ENCODE measurements around the gene DCLK1.

DCLK1 gene

GRCh38 chr13:36055366-36055765 lies 75.8 kb downstream of the DCLK1 start:
- DNase-seq (ENCODE audit: insufficient read length, low spot score): no peak

GRCh38 chr13:36054041-36054440 lies 77.1 kb downstream of the DCLK1 start:
- no peak for DNase-seq (ENCODE audit: insufficient read length, low spot score)
- no peak for FAIRE-seq

More at GRCh38 chr13:36055366-36055765, 75.8 kb downstream of the DCLK1 start:
- no peak for FAIRE-seq

GRCh38 chr13:36051082-36051481 lies 80.1 kb downstream of the DCLK1 start:
- DNase-seq (ENCODE audit: insufficient read length, low spot score) (no peak), FAIRE-seq (no peak)

DNA sequence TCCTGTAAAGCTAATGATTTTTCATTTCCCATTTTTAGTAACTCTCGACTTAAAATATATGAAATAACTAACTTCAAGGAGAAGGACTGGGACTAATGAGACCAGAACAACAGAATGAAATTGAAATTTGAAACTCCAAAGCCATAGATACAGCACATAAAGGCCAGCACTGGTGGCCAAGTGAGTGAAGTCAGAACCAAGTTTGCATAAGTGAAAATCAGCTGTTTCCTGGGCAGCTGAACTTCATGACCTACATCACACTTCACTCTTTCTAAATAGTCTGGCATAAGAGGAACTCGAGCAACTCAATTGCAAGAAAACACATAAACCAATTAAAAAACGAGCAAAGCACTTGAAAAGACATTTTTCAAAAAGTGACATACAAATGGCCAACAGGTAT lies 84.5 kb downstream of the DCLK1 start:
- DNase-seq (ENCODE audit: insufficient read length, low spot score) (no peak), FAIRE-seq (no peak)

DNA sequence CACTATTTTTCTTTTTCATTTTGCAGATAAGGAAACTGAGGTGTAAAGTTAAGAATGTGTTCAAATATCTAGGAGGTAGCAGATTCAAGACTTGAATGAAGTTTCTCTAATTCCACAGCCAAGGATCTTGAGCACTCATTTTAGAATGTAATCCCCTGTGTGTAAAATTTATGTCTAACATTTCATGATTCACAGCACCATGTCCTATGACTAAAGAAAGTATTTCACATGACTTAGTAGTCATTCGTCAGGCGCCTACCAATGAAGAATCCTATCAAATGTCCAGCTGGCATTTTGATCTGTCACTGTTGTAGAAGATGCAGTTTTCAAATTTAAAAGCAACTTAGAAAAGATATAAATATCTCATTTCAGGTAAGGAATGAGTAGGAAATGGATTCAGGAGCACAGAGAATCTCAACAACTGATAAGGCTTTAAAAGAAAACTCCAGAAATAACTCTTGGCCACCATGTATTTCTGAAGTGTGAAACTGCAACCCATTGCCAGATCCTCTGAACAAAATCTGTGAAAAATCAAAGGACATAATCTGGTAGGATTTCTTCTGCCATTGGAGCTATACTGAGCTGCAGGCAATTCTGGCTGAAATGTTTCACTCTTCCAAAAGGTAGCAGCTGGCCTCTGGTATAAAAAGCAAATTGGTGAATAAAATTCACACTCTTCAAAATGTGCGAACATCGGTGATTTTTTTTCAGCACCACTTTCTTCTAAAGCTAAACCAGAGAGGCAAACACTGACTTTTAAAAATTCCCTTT lies 92.2 kb downstream of the DCLK1 start:
- no peak for FAIRE-seq

GRCh38 chr13:36033035-36033434 lies 98.1 kb downstream of the DCLK1 start:
- no peak for FAIRE-seq

More for the DNA sequence above, 92.2 kb downstream of the DCLK1 start:
- no peak for DNase-seq (ENCODE audit: insufficient read length, low spot score)

DNA sequence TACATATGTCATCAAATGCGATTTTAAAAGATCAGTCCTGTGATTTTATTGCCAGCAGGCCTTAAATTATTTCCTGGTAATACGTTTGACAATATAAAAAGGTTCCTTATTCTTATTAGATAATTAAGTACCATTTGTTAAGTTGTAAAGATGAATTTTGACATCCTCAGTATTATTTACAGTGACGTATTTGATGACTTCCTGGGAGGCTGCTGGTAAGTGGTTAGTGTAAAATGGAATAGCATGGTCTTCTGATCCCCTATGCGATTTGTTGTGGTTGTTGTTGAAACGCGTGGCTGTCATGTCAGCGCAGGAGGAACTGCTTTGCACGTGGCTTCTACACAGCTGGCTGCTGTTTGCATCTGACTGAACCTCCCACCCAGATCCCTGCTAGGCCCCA lies 99.7 kb downstream of the DCLK1 start:
- no peak for FAIRE-seq

More at GRCh38 chr13:36033035-36033434, 98.1 kb downstream of the DCLK1 start:
- no peak for DNase-seq (ENCODE audit: insufficient read length, low spot score)

DNA sequence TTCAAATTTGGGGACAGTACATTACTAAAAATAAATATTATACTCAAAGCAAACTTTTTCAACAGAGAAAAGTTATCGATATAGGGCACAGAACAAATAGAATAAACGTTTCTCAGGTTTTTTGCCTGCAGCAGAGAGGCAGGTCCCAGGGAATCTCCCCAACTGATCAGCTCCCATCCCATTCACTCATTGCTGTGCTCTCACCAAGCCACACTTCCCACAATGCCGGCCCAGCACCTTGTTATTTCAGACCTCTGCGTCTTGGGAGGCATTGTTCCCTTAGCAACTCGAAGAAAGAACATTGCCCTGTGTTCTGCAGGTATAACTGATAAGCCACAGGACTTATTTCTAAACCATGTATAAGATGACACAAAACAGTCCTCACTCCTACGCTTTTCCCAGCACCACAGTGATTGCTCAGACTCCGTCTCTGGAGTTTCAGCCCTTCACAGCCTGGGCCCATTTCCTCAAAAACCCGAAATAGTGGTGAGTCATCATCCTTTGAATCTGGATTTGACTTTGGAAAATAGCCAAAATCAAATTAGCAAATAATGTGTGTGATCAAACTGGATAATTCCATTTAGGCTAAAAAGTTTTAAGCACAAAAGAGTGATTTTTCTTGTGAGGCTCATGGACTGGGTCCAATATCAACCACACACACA lies 100.4 kb downstream of the DCLK1 start:
- DNase-seq (ENCODE audit: insufficient read length, low spot score) (no peak), FAIRE-seq (no peak)

More for the DNA sequence above, 99.7 kb downstream of the DCLK1 start:
- DNase-seq (ENCODE audit: insufficient read length, low spot score): no peak

DNA sequence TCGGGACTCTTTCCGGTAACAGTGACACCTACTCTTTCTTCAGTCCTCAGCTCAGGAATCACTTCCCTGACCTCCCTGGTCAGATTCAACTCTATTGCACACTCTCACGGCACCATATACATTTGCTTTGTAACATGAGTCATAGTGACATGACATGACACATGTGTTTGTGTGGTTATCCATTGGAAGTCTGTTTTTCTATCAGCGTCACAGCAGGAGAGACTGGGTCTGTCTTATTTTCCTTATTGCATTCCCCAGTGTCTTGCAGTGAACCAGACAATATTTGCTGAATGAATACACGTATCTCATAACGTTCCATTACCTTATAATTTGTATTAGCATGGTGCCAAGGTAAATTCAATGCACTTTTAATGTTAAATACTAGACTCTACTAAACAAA lies 102.0 kb downstream of the DCLK1 start:
- FAIRE-seq: no peak
- DNase-seq (ENCODE audit: insufficient read length, low spot score): no peak

DNA sequence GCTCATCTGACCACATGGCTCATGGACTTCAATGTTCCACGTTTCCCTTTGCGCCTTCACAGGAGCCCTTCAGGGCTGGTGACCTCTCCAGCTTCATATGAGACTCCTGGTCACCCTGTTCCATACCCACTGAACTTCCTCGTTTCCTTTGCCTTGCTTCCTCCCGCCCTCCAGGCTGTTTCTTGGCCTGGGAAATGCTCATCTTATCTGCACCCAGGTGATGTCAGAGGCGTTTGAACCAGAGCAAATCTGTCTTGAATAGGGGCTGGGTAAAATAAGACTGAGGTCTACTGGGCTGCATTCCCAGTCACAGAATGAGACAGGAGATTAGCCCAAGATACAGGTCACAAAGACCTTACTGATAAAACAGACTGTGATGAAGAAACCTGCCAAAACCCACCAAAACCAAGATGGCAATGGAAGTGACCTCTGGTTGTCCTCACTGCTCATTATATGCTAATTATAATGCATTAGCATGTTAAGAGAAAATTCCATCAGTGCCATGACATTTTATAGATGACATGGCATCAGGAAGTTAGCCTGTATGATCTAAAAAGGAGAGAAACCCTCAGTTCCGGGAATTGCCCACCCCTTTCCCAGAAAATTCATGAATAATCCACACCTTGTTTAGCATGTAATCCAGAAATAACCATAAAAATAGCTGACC lies 102.7 kb downstream of the DCLK1 start:
- no peak for FAIRE-seq

GRCh38 chr13:36026531-36026930 lies 104.7 kb downstream of the DCLK1 start:
- no peak for FAIRE-seq
- no peak for DNase-seq (ENCODE audit: insufficient read length, low spot score)

More for the DNA sequence above, 102.7 kb downstream of the DCLK1 start:
- DNase-seq (ENCODE audit: insufficient read length, low spot score): no peak

DNA sequence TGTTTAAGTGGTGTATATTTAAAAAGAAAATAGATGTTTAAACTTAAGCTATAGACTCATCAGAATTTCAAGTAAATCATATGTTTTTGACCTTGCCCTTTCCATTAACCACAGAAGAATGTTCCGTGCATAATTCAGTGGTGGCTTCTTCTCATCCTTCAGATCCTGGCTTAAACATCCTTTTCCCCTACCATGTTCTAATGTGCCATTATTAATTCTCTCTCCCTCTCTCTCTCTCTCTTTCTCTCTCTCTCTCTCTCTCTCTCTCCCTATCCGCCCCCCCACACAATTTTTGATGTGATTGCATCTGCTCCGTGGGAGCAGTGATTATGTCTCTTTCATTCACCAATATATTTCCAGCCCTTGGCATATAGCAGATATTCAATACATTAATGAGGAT lies 116.4 kb downstream of the DCLK1 start:
- DNase-seq (ENCODE audit: insufficient read length, low spot score) (no peak), FAIRE-seq (no peak)

DNA sequence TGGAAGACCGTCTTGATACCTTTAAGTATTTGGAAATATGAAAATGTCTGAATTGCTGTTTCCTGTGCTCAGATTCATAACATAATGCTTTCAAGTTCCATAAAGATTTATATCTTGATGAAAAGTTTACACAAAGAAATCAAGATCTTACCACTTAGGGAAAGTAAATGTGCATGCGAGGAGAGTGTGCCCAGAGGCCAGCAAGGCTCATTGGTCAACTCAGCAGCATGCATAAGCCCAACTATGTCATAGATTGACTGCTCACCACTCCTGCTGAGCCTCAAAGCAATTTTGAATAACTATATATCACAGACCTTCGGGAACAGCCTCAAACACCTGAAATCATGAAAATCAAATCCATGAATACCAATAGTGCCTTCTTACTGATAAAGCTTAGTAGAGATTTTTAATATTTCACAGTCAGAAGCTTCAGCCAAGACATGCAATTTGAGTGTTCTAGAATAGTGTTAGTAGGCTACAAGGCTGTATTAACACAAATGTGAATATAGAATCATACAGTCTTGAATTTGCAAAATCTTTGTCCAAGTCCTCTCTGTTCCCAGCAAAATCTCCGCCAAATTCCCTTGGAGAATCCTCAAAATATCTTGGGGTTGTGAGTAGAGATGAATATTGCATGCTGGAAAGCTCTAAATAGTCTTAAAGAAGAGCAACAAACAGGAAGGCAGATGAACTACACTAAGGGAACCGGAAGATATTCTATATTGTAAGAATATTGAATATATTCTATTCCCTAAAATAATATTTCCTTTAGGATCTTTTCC lies 124.1 kb downstream of the DCLK1 start:
- FAIRE-seq (no peak), DNase-seq (ENCODE audit: insufficient read length, low spot score) (no peak)

DNA sequence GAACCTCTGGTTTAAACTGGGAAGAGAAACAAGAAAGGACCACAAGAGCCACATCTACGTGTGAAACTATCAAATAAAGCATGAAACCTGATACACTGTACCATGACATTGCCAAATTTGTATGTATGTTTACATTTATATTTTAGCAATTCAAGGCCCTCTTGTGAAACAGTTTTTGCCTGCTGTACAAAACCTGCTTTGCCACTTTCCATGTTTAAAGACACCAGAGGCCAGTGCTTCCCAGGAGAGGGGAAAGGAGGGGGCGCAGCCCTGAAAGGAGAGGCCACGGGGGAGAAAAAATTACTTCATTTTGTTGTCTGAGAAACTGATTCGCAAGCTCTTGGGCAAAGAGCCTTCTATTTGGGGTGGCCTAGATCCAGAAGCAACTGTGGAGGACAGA lies 124.8 kb downstream of the DCLK1 start:
- FAIRE-seq (no peak), DNase-seq (ENCODE audit: insufficient read length, low spot score) (no peak)

- FAIRE-seq (no peak), DNase-seq (ENCODE audit: insufficient read length, low spot score) (no peak)
These were observed 129.6 kb downstream of the DCLK1 start for GRCh38 chr13:36001561-36001960.

DNA sequence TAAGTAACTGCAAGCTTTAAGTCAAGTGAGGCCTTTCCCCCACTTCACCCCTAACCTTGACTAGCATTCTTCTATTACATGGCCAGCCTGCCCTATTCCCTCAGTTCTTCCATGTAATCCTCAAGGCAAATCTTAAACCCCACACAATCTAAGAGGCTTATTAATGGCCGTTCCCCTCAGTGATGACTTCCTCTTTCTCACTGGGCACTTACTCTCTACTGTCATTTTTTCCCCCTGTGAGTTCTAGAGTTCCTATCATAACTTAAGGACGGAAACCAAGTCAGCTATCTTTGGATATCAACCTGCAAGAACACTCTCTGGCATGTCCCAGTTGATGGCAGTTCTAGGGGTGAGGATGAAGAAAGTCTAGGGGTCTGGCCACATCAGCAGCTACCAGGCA lies 131.2 kb downstream of the DCLK1 start:
- no peak for FAIRE-seq
- no peak for DNase-seq (ENCODE audit: insufficient read length, low spot score)

DNA sequence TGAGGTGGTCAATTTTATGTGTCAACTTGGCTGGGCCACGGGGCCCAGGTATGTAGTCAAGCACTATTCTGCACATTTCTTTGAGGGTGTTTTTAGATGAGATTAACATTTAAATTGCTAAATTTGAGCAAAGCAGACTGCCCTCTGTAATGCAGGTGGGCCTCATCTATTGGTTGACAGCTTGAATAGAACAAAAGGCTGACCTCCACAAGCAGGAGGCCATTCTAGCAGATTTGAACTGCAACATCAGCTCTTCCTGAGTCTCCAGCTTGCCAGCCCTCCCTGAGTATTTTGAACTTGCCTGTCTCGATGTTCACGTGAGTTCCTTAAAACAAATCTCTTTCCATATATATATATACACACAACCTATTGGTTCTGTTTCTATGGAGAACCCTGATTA lies 134.8 kb downstream of the DCLK1 start:
- no peak for FAIRE-seq
- DNase-seq (ENCODE audit: insufficient read length, low spot score): no peak

- DNase-seq (ENCODE audit: insufficient read length, low spot score) (no peak), FAIRE-seq (no peak)
These were observed 136.0 kb downstream of the DCLK1 start for GRCh38 chr13:35995136-35995535.

- FAIRE-seq (peak; percentile 48), DNase-seq (ENCODE audit: insufficient read length, low spot score) (peak; percentile 56)
These were observed 136.8 kb downstream of the DCLK1 start for GRCh38 chr13:35994131-35994966.

DNA sequence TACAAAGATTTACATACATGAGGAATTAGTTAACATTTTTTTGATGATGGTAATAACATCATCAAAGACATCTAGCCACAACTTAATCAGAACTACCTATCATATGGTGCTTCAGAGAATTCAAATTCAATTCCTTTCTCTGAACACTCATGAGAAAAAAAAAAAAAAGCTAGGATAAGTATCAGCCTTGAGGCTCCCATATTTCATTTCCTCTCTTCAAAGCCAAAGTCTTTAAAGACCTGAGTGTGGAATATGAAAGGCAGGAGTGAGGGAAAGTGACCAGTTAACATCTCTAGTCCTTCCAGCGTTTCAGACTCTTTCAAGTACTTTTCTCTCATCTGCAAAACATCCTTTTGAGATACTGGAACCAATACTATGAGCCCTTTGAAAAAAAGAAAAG lies 137.5 kb downstream of the DCLK1 start:
- FAIRE-seq (no peak), DNase-seq (ENCODE audit: insufficient read length, low spot score) (no peak)

Measured in HTR-8/SVneo (cell line).